ENCODE results near the gene TMEM41B. TPM values are rescaled to one million over a fixed set of nuclear protein-coding genes. Genes with fewer than 3 reads are reported as not detected.

TMEM41B gene
- total RNA-seq, 4 donors from 2014 or later: 52.7 to 86.7 (median 76.1) TPM

DNA sequence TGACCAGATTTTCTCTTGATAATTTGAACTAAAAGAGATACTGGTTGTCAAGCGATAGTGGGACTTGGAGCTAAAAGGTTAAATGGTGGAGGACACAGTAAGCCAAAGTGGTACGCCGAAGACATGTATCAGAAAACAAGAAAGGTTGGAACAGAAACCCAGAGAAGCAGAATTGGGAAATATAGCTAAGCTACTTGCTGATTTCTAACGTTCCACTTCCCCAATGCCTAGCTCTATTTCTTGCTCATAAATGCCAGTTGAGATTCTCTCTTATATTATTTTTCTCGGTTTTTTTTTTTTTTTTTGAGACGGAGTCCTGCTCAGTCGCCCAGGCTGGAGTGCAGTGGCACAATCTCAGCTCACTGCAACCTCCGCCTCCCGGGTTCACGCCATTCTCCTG, 12.7 kb downstream of the TMEM41B start:
- peaks cover 0 to 4% of the 10 kb centered on the region in 2 donors for H3K4me1 ChIP-seq
- H3K27me3 ChIP-seq: no peaks in the 10 kb centered on the region
- intact Hi-C loops (cut with DNase I): no loop called here
- H3K9me3 ChIP-seq: no peaks in the 10 kb centered on the region
- no peak for DNase-seq
- TF ChIP-seq POLR2A (IDR thresholded peaks at IDR 0.05): no peak
- TF ChIP-seq, protein P1, sequence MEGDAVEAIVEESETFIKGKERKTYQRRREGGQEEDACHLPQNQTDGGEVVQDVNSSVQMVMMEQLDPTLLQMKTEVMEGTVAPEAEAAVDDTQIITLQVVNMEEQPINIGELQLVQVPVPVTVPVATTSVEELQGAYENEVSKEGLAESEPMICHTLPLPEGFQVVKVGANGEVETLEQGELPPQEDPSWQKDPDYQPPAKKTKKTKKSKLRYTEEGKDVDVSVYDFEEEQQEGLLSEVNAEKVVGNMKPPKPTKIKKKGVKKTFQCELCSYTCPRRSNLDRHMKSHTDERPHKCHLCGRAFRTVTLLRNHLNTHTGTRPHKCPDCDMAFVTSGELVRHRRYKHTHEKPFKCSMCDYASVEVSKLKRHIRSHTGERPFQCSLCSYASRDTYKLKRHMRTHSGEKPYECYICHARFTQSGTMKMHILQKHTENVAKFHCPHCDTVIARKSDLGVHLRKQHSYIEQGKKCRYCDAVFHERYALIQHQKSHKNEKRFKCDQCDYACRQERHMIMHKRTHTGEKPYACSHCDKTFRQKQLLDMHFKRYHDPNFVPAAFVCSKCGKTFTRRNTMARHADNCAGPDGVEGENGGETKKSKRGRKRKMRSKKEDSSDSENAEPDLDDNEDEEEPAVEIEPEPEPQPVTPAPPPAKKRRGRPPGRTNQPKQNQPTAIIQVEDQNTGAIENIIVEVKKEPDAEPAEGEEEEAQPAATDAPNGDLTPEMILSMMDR (IDR thresholded peaks at IDR 0.05): no peak
- 87 to 90% methylated on average over 10 of the region's 10 CpGs for WGBS, 2 donors
- H3K27ac ChIP-seq: no peak overlapping the region
- H3K4me3 ChIP-seq (replicated peaks in 1 of 3): no peak overlapping the region
- H3K36me3 ChIP-seq: no peaks in the 10 kb centered on the region

DNA sequence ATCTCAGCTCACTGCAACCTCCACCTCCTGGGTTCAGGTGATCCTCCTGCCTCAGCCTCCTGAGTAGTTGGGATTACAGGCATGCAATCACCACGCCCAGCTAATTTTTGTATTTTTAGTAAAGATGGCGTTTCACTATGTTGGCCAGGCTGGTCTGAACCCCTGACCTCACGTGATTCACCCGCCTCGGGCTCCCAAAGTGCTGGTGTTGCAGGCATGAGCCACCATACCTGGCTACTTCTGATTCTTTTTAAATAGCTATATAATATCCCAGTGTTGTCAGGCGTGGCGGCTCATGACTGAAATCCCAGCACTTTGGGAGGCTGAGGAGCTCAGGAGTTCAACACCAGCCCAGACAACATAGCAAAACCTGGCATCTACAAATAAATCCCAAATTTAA, 20.7 kb downstream of the TMEM41B start:
- Histone ChIP-seq H3K9me3 (no peaks in the 10 kb centered on the region), H3K36me3 (no peaks in the 10 kb centered on the region), H3K27ac (no peak overlapping the region), H3K4me1 (peaks cover 0 to 2% of the 10 kb centered on the region in 2 donors), H3K4me3 (replicated peaks in 1 of 3) (no peak overlapping the region), H3K27me3 (no peaks in the 10 kb centered on the region)
- intact Hi-C loops (cut with DNase I): no loop called here
- no peak for DNase-seq
- 97 to 99% methylated on average over 7 of the region's 7 CpGs for WGBS, 2 donors
- TF ChIP-seq, protein P1 (IDR thresholded peaks at IDR 0.05): no peak
- TF ChIP-seq POLR2A (IDR thresholded peaks at IDR 0.05): no peak

DNA sequence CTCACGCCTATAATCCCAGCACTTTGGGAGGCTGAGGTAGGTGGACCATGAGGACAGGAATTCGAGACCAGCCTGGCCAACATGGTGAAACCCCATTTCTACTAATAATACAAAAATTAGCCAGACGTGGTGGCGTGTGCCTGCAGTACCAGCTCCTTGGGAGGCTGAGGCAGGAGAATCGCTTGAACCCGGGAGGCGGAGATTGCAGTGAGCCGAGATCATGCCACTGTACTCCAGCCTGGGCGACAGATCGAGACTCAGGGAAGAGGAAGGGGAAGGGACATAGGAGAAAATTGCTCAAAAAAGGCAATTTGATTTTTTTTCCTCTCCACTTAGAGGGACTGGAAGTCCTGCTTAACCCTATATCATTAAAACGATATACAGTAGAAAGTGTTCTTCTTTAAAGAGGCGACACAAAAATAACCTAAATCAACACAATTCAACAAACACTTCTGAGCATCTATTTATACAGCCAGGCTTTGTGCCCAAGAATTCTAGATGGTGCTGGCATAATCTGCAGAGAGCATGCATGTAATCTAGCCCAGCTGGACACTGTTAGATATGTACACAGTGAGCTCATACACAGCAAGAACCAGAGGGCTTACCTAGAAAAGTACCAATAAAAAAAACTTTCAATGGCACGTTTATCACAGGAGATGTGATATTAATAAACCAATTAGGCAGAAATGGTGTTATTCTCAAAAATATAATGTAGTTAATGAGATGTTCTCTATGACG, 28.4 kb downstream of the TMEM41B start:
- no peak for DNase-seq
- TF ChIP-seq, protein P1 (IDR thresholded peaks at IDR 0.05): no peak
- no peak for TF ChIP-seq POLR2A (IDR thresholded peaks at IDR 0.05)
- WGBS, 2 donors: 95% methylated on average over 14 of the region's 14 CpGs
- Histone ChIP-seq H3K27ac (no peak overlapping the region), H3K4me1 (no peaks in the 10 kb centered on the region), H3K36me3 (peaks cover 0 to 6% of the 10 kb centered on the region in 2 donors), H3K27me3 (no peaks in the 10 kb centered on the region), H3K4me3 (replicated peaks in 1 of 3) (no peak overlapping the region), H3K9me3 (no peaks in the 10 kb centered on the region)
- intact Hi-C loops (cut with DNase I): no loop called here

DNA sequence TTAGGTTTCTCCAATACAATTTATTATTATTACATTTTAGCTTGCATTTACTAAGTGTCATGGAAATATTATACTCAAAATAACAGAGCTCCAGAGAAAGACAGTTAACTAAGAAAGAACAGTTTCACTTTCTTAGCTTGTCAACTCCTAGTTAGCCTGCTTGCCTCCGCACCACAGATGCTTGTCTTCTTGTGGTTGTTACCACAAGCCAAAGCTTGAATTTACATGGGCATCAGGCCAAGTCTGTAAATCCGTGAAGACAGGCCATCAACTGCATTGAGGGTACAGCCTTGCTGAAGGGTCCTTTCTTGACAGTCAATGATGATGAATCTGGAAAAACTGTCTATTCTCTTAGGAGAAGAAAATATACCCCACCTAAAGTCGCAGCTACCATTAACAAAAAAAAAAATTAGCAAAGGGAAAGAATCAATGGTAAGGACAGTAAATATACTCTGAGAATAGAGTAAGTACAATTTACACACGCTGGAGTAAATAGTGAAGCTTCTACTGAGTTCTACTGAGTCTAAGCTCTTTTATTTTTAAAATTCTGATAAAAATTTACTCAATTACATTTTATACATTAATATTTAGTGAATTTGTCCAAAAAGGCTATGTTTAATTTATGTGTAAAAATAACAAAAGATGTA, 33.6 kb downstream of the TMEM41B start:
- 71 to 81% methylated on average over 4 of the region's 4 CpGs for WGBS, 2 donors
- DNase-seq: no peak
- Histone ChIP-seq H3K36me3 (peaks cover under 1 to 5% of the 10 kb centered on the region in 2 donors), H3K4me1 (no peaks in the 10 kb centered on the region), H3K27ac (no peak overlapping the region), H3K4me3 (replicated peaks in 1 of 3) (no peak overlapping the region), H3K9me3 (no peaks in the 10 kb centered on the region), H3K27me3 (no peaks in the 10 kb centered on the region)
- intact Hi-C loops (cut with DNase I): no loop called here
- no peak for TF ChIP-seq POLR2A (IDR thresholded peaks at IDR 0.05)
- TF ChIP-seq, protein P1 (IDR thresholded peaks at IDR 0.05): no peak

DNA sequence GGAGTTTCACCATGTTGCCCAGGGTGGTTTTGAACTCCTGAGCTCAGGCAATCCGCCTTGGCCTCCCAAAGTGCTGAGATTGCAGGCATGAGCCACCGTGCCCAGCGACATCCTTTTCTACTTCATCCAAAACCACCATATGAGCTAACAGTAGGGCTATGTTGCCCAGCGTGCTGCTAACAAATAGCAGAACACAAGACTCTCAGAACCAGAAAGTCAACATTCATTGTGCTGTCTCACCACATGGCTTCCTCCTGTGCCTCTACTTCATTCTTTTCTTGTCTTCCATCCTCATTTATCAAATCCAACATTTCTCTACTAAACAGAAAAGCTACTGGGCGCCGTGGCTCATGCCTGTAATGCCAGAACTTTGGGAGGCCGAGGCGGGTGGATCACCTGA, 37.2 kb downstream of the TMEM41B start:
- 94 to 95% methylated on average over 8 of the region's 8 CpGs for WGBS, 2 donors
- no peak overlapping the region for H3K27ac ChIP-seq
- H3K36me3 ChIP-seq: peaks cover 0 to 5% of the 10 kb centered on the region in 2 donors
- intact Hi-C loops (cut with DNase I): no loop called here
- H3K4me3 ChIP-seq (replicated peaks in 1 of 3): no peak overlapping the region
- H3K4me1 ChIP-seq: no peaks in the 10 kb centered on the region
- H3K9me3 ChIP-seq: no peaks in the 10 kb centered on the region
- no peak for DNase-seq
- TF ChIP-seq POLR2A (IDR thresholded peaks at IDR 0.05): no peak
- TF ChIP-seq, protein P1 (IDR thresholded peaks at IDR 0.05): no peak
- no peaks in the 10 kb centered on the region for H3K27me3 ChIP-seq

All from thyroid gland (tissue), 4 donors.